GM21576 (cell line): Measurements from ENCODE around the gene DELE1.
"Not testable (repeated sequence)": the region's sequence is repeated elsewhere in the genome, so short reads cannot be mapped to it uniquely, and the experiment has no call there.

Experiments
- ATAC-seq: cut with Tn5 transposase; IDR thresholded peaks from one replicate; pipeline ENCODE4 v1.9.1; 2021; ENCODE audit warnings: mild to moderate bottlenecking, moderate library complexity; ENCODE audit not compliant: unreplicated experiment

The DELE1 gene

GRCh38 chr5:141883184-141883891 lies 40.3 kb upstream of the DELE1 start:
- no peak for ATAC-seq

- no peak for ATAC-seq
Observed at GRCh38 chr5:141883892-141884318, 39.8 kb upstream of the DELE1 start.

- ATAC-seq: no peak
Observed at GRCh38 chr5:141889282-141889871, 34.3 kb upstream of the DELE1 start.

GRCh38 chr5:141890429-141890828 lies 33.2 kb upstream of the DELE1 start:
- not testable (repeated sequence) for ATAC-seq

- ATAC-seq: no peak
Observed at GRCh38 chr5:141897425-141897824, 26.2 kb upstream of the DELE1 start.

- ATAC-seq: no peak
Observed at GRCh38 chr5:141898448-141899049, 25.1 kb upstream of the DELE1 start.

- ATAC-seq: no peak
Observed at GRCh38 chr5:141902015-141902814, 21.5 kb upstream of the DELE1 start.

- ATAC-seq: no peak
Observed at GRCh38 chr5:141903261-141903660, 20.4 kb upstream of the DELE1 start.

GRCh38 chr5:141904551-141904950 lies 19.1 kb upstream of the DELE1 start:
- no peak for ATAC-seq

GRCh38 chr5:141906517-141906916 lies 17.2 kb upstream of the DELE1 start:
- no peak for ATAC-seq

GRCh38 chr5:141906972-141907371 lies 16.7 kb upstream of the DELE1 start:
- ATAC-seq: no peak

- no peak for ATAC-seq
Observed at GRCh38 chr5:141908796-141909195, 14.9 kb upstream of the DELE1 start.

GRCh38 chr5:141909212-141909611 lies 14.5 kb upstream of the DELE1 start:
- no peak for ATAC-seq

- ATAC-seq: no peak
Observed at GRCh38 chr5:141910271-141910673, 13.4 kb upstream of the DELE1 start.

GRCh38 chr5:141913560-141914198 lies 10.0 kb upstream of the DELE1 start:
- no peak for ATAC-seq

GRCh38 chr5:141914199-141914743 lies 9.4 kb upstream of the DELE1 start:
- peak; percentile 58 for ATAC-seq

GRCh38 chr5:141914797-141915196 lies 8.9 kb upstream of the DELE1 start:
- no peak for ATAC-seq

GRCh38 chr5:141915881-141916336 lies 7.8 kb upstream of the DELE1 start:
- ATAC-seq: peak; percentile 12

GRCh38 chr5:141916522-141916921 lies 7.1 kb upstream of the DELE1 start:
- ATAC-seq: peak; percentile 50

- ATAC-seq: no peak
Observed at GRCh38 chr5:141917760-141918159, 5.9 kb upstream of the DELE1 start.
